SK-N-SH (cell line): Measurements from ENCODE around the gene PCDHGA12. TPM values are rescaled to one million over a fixed set of nuclear protein-coding genes. Genes with fewer than 3 reads are reported as not detected.

ENCODE experiments used
- CTCF ChIA-PET: fragments of 300-600, 350-600 bp; formaldehyde crosslinking; extraction: SDS; loops from one replicate; lab custom pipeline; 2021; lab: Yijun Ruan, JAX
- POLR2A ChIA-PET: fragments of 350-600 bp; sonication (Branson Sonifier 250); formaldehyde crosslinking; extraction: SDS; loops from one replicate; lab custom pipeline; 2020; ENCODE audit warnings: antibody characterized with exemption, inconsistent platforms; lab: Yijun Ruan, JAX
- DNase-seq: peaks from one replicate; pipeline ENCODE4 v3.0.0; 2012
- H2AFZ ChIP-seq: fragments of 200-600 bp; sonication (generic); 2 replicates; pipeline ENCODE4 v1.8.1; 2016; ENCODE audit warnings: antibody characterized with exemption, mild to moderate bottlenecking, low read depth
- H3F3A ChIP-seq: fragments of 200-600 bp; sonication (generic); replicated peaks from 2 replicates; pipeline ENCODE3; 2016; ENCODE audit warnings: antibody characterized with exemption, mild to moderate bottlenecking; ENCODE audit not compliant: insufficient read depth
- H3K27ac ChIP-seq, 2 experiments: fragments of 200-500 bp in 1 of 2; fragments of 200-600 bp in 1 of 2; sonication (Bioruptor generic) in 1 of 2; sonication (generic), shearing (Covaris generic) in 1 of 2; 2 replicates each; pipeline versions ENCODE4 v1.5.1 to v1.6.1; 2014 to 2016; ENCODE audit warnings: low read depth in 2 of 2, inconsistent platforms in 1 of 2, low read length in 1 of 2, mild to moderate bottlenecking in 1 of 2, mixed read lengths in 1 of 2
- H3K27me3 ChIP-seq: fragments of 200-600 bp; sonication (generic), shearing (Covaris generic); 2 replicates; pipeline ENCODE4 v1.6.1; 2016; ENCODE audit warnings: mixed run types; ENCODE audit not compliant: insufficient read depth
- H3K36me3 ChIP-seq, 2 experiments: fragments of 200-500 bp in 1 of 2; fragments of 200-600 bp in 1 of 2; sonication (Bioruptor generic) in 1 of 2; sonication (generic) in 1 of 2; replicated peaks in 1 of 2; 2 replicates each; pipeline versions ENCODE3 to v1.5.1; 2014 to 2016; ENCODE audit warnings: low read length in 1 of 2, mild to moderate bottlenecking in 1 of 2; ENCODE audit not compliant: insufficient read depth in 2 of 2, control insufficient read depth in 1 of 2
- H3K4me1 ChIP-seq, 2 experiments: fragments of 200-500 bp in 1 of 2; fragments of 200-600 bp in 1 of 2; sonication (Bioruptor generic) in 1 of 2; sonication (generic), shearing (Covaris generic) in 1 of 2; 2 replicates each; pipeline versions ENCODE4 v1.5.1 to v1.6.1; 2014 to 2016; ENCODE audit warnings: low read depth in 1 of 2, low read length in 1 of 2, mixed run types in 1 of 2; ENCODE audit not compliant: insufficient read depth in 2 of 2, control insufficient read depth in 1 of 2
- H3K4me2 ChIP-seq: fragments of 200-600 bp; sonication (generic), shearing (Covaris generic); 2 replicates; pipeline ENCODE4 v1.6.1; 2017; ENCODE audit warnings: mixed run types
- H3K4me3 ChIP-seq, 2 experiments: fragments of 200-500 bp in 1 of 2; fragments of 200-600 bp in 1 of 2; sonication (Bioruptor generic) in 1 of 2; sonication (generic), shearing (Covaris generic) in 1 of 2; 2 replicates each; pipeline versions ENCODE4 v1.5.1 to v1.8.1; 2014 to 2016; ENCODE audit warnings: low read depth in 2 of 2, inconsistent platforms in 1 of 2, low read length in 1 of 2, mild to moderate bottlenecking in 1 of 2, mixed read lengths in 1 of 2, moderate library complexity in 1 of 2
- H3K79me2 ChIP-seq: fragments of 200-600 bp; sonication (generic); 2 replicates; pipeline ENCODE4 v1.8.1; 2017; ENCODE audit warnings: mild to moderate bottlenecking; ENCODE audit not compliant: insufficient read depth
- H3K9ac ChIP-seq: fragments of 200-600 bp; sonication (generic); 2 replicates; pipeline ENCODE4 v1.6.1; 2017; ENCODE audit warnings: mixed run types
- H3K9me2 ChIP-seq: fragments of 200-600 bp; sonication (generic); 2 replicates; pipeline ENCODE4 v1.6.1; 2017; ENCODE audit warnings: mixed run types
- H3K9me3 ChIP-seq: fragments of 200-600 bp; sonication (generic); 2 replicates; pipeline ENCODE4 v1.6.1; 2017; ENCODE audit warnings: mixed run types, mild to moderate bottlenecking, moderate library complexity
- H4K20me1 ChIP-seq: fragments of 200-600 bp; sonication (generic); 2 replicates; pipeline ENCODE4 v1.6.1; 2017; ENCODE audit warnings: mild to moderate bottlenecking, mixed run types; ENCODE audit not compliant: insufficient read depth
- CTCF ChIP-seq: fragments of 200-600 bp; sonication (generic); IDR thresholded peaks from 2 replicates; pipeline ENCODE4 v1.6.1; 2017; ENCODE audit warnings: antibody characterized with exemption, mild to moderate bottlenecking, moderate library complexity
- ELF1 ChIP-seq: IDR thresholded peaks from 2 replicates; pipeline ENCODE4 v1.4.0; 2012
- EP300 ChIP-seq, 2 experiments: IDR thresholded peaks; 2 replicates each; pipeline versions ENCODE4 v1.4.0 to v1.6.1; 2012; ENCODE audit warnings: borderline replicate concordance in 1 of 2, low read depth in 1 of 2, low read length in 1 of 2
- EZH2phosphoT487 ChIP-seq: fragments of 200-600 bp; sonication (generic); IDR thresholded peaks from 2 replicates; pipeline ENCODE4 v1.6.1; 2017; ENCODE audit warnings: low read depth, mixed run types, mild to moderate bottlenecking, antibody characterized with exemption, moderate library complexity, borderline replicate concordance
- FOSL2 ChIP-seq: IDR thresholded peaks from 2 replicates; pipeline ENCODE4 v1.4.0; 2012; ENCODE audit warnings: low read depth, mild to moderate bottlenecking, moderate library complexity, borderline replicate concordance
- FOXJ3 ChIP-seq: sonication (generic); formaldehyde crosslinking; IDR thresholded peaks from 2 replicates; pipeline ENCODE4 v1.5.1; 2020; ENCODE audit warnings: mild to moderate bottlenecking, missing genetic modification reagents
- GABPA ChIP-seq: IDR thresholded peaks from 2 replicates; pipeline ENCODE4 v1.4.0; 2012; ENCODE audit warnings: low read depth, mild to moderate bottlenecking
- GATA2 ChIP-seq: sonication (generic); formaldehyde crosslinking; IDR thresholded peaks from 2 replicates; pipeline ENCODE4 v1.5.0; 2020; ENCODE audit warnings: mild to moderate bottlenecking, missing genetic modification reagents
- JUND ChIP-seq: IDR thresholded peaks from 2 replicates; pipeline ENCODE4 v1.4.0; 2012
- MAX ChIP-seq: IDR thresholded peaks from 2 replicates; pipeline ENCODE4 v1.4.0; 2012; ENCODE audit warnings: low read depth
- MEF2A ChIP-seq: IDR thresholded peaks from 2 replicates; pipeline ENCODE4 v1.4.0; 2012; ENCODE audit warnings: low read depth, borderline replicate concordance
- MXI1 ChIP-seq: IDR thresholded peaks from 2 replicates; pipeline ENCODE4 v1.6.1; 2012; ENCODE audit warnings: mild to moderate bottlenecking, low read depth, low read length, improper control_type of control experiment
- PBX3 ChIP-seq: IDR thresholded peaks from 2 replicates; pipeline ENCODE4; 2012
- POLR2AphosphoS5 ChIP-seq: IDR thresholded peaks from 2 replicates; pipeline ENCODE4 v1.6.1; 2012; ENCODE audit warnings: low read depth, low read length
- RAD21 ChIP-seq: IDR thresholded peaks from 2 replicates; pipeline ENCODE4 v1.6.1; 2012; ENCODE audit warnings: mild to moderate bottlenecking, low read length
- RCOR1 ChIP-seq: fragments of 150-350 bp; IDR thresholded peaks from 2 replicates; pipeline ENCODE4 v1.6.1; 2017; ENCODE audit warnings: antibody characterized with exemption, low read length
- SMC3 ChIP-seq: IDR thresholded peaks from 2 replicates; pipeline ENCODE4 v1.6.1; 2012; ENCODE audit warnings: low read depth, low read length, improper control_type of control experiment
- TAF1 ChIP-seq: IDR thresholded peaks from 2 replicates; pipeline ENCODE4 v1.6.1; 2012; ENCODE audit warnings: low read depth, mild to moderate bottlenecking, low read length, moderate library complexity, borderline replicate concordance
- USF1 ChIP-seq: IDR thresholded peaks from 2 replicates; pipeline ENCODE4 v1.4.0; 2012; ENCODE audit warnings: low read depth, borderline replicate concordance
- YY1 ChIP-seq: IDR thresholded peaks from 2 replicates; pipeline ENCODE4 v1.4.0; 2012; ENCODE audit warnings: low read depth, mild to moderate bottlenecking
- ZBTB33 ChIP-seq: IDR thresholded peaks from 2 replicates; pipeline ENCODE4 v1.4.0; 2012; ENCODE audit warnings: low read depth, borderline replicate concordance
- WGBS: methylation state at CpG from one replicate; pipeline ENCODE4 v1.1.6; 2017; ENCODE audit warnings: low lambda C conversion rate; 5-methylcytosine and 5-hydroxymethylcytosine counted together
- polyA plus RNA-seq, 3 experiments: library from polyadenylated mRNA; depleted of rRNA; stranded (reverse); fragments of >200 nt; gene quantifications; 2 replicates each; pipeline ENCODE4 v1.2.3, GENCODE V29; 2012

PCDHGA12 gene
- polyA plus RNA-seq, 1 of the 3 experiments (the other 2 are of a cell fraction): 0.03 TPM

- no peaks in the 10 kb centered on the region for H3K9me2 ChIP-seq
- H3F3A ChIP-seq: no peaks in the 10 kb centered on the region
- no peaks in the 10 kb centered on the region for H3K27me3 ChIP-seq
- no peak within 1 kb of the TSS for H3K4me2 ChIP-seq
- H2AFZ ChIP-seq: no peak within 1 kb of the TSS
- peaks cover 7% of the 10 kb centered on the region; the same call in 1 of the 2 replicates for H3K9me3 ChIP-seq
- H3K9ac ChIP-seq: no peak within 1 kb of the TSS
- ChIA-PET CTCF (interaction anchor here (1.8 kb wide), 1 partner anchor 24 kb away, joined by 4 read pairs; the partner anchor contains the start of gene PCDHGB7), POLR2A (no interaction called here)
- H3K27ac ChIP-seq: no peak within 1 kb of the TSS
- H4K20me1 ChIP-seq: no peaks in the 10 kb centered on the region
- 89% methylated on average over 38 of the region's 38 CpGs for WGBS
- H3K36me3 ChIP-seq: peaks cover 0 to 15% of the 10 kb centered on the region in 2 experiments
- TF ChIP-seq CTCF (peak; percentile 13; the same call in 1 of the 2 replicates), SMC3 (no peak), RAD21 (no peak)
- DNase-seq: no peak
- no peak within 1 kb of the TSS; a peak in 1 of 4 replicates for H3K4me3 ChIP-seq
- no peaks in the 10 kb centered on the region for H3K4me1 ChIP-seq
- H3K79me2 ChIP-seq: no peaks in the 10 kb centered on the region; the same call in 1 of the 2 replicates
Observed at GRCh38 chr5:141392429-141393198, 37.7 kb upstream of the PCDHGA12 start, which contains the start of gene PCDHGA8. PCDHGA8 (plus strand) TSS chr5:141392633; CDS start chr5:141392814, 181 bp downstream.

GRCh38 chr5:141393267-141393666, 37.0 kb upstream of the PCDHGA12 start:
- WGBS: 64% methylated on average over 21 of the region's 21 CpGs
- H3K9ac ChIP-seq: no peak overlapping the region
- H3K9me3 ChIP-seq: peaks cover 7% of the 10 kb centered on the region; the same call in 1 of the 2 replicates
- no peaks in the 10 kb centered on the region for H3K9me2 ChIP-seq
- H3K4me3 ChIP-seq: no peak overlapping the region; a peak in 1 of 4 replicates
- H3K36me3 ChIP-seq: peaks cover 0 to 15% of the 10 kb centered on the region in 2 experiments
- H2AFZ ChIP-seq: no peak overlapping the region
- H3K4me1 ChIP-seq: no peaks in the 10 kb centered on the region
- CTCF ChIA-PET: no interaction called here
- H3K79me2 ChIP-seq: no peaks in the 10 kb centered on the region; the same call in 1 of the 2 replicates
- POLR2A ChIA-PET: no interaction called here
- H3F3A ChIP-seq: no peaks in the 10 kb centered on the region
- H3K27ac ChIP-seq: no peak overlapping the region
- no peaks in the 10 kb centered on the region for H4K20me1 ChIP-seq
- H3K4me2 ChIP-seq: no peak overlapping the region
- no peaks in the 10 kb centered on the region for H3K27me3 ChIP-seq
- DNase-seq: no peak
- TF ChIP-seq GATA2 (CRISPR knock-in tag) (no peak), MXI1 (no peak), USF1 (no peak), ELF1 (no peak), TAF1 (no peak), RCOR1 (no peak), GABPA (no peak), EP300 (IDR thresholded peaks at IDR 0.05; ENCODE audit: borderline replicate concordance in 1 of 2, low read depth in 1 of 2, low read length in 1 of 2) (no peak), JUND (no peak), FOSL2 (no peak), FOXJ3 (no peak), ZBTB33 (no peak), MEF2A (no peak), YY1 (no peak), EZH2phosphoT487 (no peak), POLR2AphosphoS5 (no peak), PBX3 (no peak), MAX (no peak)
- TF ChIP-seq, all 33 proteins: peak for 0
